ENCODE results near the gene ZNF414.
A peak's percentile ranks its signal among the peaks of the same experiment; 100 is the strongest.
"Not testable (repeated sequence)": the region's sequence is repeated elsewhere in the genome, so short reads cannot be mapped to it uniquely, and the experiment has no call there.

Gene ZNF414, protein sequence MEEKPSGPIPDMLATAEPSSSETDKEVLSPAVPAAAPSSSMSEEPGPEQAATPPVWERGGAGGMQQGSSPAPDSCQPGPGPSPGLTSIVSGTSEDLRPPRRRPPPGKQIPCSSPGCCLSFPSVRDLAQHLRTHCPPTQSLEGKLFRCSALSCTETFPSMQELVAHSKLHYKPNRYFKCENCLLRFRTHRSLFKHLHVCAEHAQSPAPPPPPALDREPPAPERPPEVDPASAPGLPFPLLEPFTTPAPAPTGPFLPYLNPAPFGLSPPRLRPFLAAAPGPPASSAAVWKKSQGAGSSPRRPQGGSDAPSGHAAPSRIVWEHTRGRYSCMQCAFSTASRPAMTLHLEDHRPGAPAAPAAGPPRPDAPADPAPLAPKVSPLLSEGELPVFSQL

DNA sequence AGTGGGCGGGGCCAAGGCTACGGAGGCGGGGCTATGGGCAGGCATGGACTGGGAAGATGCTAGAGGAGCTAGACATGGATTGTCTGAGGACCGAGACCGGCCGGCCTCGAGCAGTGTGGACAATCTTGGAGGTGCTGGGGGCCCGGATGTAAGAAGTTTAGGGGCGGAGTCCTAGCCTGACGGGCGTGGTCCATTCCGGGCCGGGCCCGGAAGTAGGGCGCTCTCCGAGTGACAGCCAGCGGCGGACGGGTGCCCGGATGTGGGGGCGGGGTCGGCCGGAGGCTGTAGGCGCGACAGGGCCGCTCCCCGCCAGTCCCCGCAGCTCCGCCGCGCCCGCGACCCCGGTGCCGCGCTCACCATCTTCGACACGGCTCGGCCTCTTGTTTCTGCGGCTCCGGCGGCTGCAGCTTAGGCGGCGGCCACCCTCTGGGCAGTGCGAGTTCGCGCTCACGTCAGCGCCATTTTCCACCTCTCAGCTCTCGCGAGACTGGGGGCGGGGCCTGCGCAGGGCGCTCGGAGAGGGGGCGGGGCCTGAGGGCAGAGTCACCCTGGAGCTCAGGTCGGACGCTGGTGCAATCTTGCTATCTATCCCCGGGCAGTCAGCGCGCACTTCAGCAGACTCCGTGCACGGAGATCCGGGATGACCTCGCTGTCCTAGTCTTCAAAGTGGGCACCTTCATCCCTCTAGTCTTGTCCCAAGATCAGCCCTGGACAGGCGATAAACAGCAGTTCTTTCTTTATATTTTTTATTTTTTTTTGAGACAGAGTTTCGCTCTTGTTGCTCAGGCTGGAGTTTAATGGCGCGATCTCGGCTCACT, at the start of gene ZNF414:
Gene ZNF414 (minus strand): TSS at position 481 of the 818 bp plus-strand sequence. CDS start 121 bp downstream, at position 360.
- Histone ChIP-seq H3K4me3 (ENCODE audit: low read depth in 1 of 5, low read length in 5 of 5) (peak within 1 kb of the TSS; percentile 68 to 86 (median 84)), H3K36me3 (ENCODE audit: control insufficient read depth in 5 of 5, insufficient read depth in 5 of 5, low read length in 5 of 5) (peaks cover 0 to 15% (median 0%) of the 10 kb centered on the region in 5 donors), H3K4me1 (ENCODE audit: control insufficient read depth in 5 of 5, insufficient read depth in 5 of 5, low read length in 5 of 5) (peaks cover 10 to 42% (median 37%) of the 10 kb centered on the region in 5 donors), H3K9ac (ENCODE audit: low read length in 5 of 5) (peak within 1 kb of the TSS in 4 of 5 donors; percentile 76 to 97 (median 85)), H3K9me3 (ENCODE audit: control insufficient read depth in 5 of 5, low read length in 5 of 5) (no peaks in the 10 kb centered on the region), H3K27ac (ENCODE audit: low read depth, low read length) (peak within 1 kb of the TSS; percentile 80), H3K27me3 (ENCODE audit: control insufficient read depth in 5 of 5, insufficient read depth in 4 of 5, low read length in 5 of 5) (no peaks in the 10 kb centered on the region)

GRCh38 chr19:8561075-8561764, 47.3 kb upstream of the ZNF414 start:
- Histone ChIP-seq H3K36me3 (ENCODE audit: control insufficient read depth in 5 of 5, insufficient read depth in 5 of 5, low read length in 5 of 5) (no peaks in the 10 kb centered on the region), H3K4me1 (ENCODE audit: control insufficient read depth in 5 of 5, insufficient read depth in 5 of 5, low read length in 5 of 5) (peaks cover 0 to 7% (median 3%) of the 10 kb centered on the region in 5 donors), H3K9me3 (ENCODE audit: control insufficient read depth in 5 of 5, low read length in 5 of 5) (no peaks in the 10 kb centered on the region), H3K27ac (ENCODE audit: low read depth, low read length) (no peak overlapping the region), H3K27me3 (ENCODE audit: control insufficient read depth in 5 of 5, insufficient read depth in 4 of 5, low read length in 5 of 5) (no peaks in the 10 kb centered on the region), H3K9ac (ENCODE audit: low read length in 5 of 5) (no peak overlapping the region), H3K4me3 (ENCODE audit: low read depth in 1 of 5, low read length in 5 of 5) (no peak overlapping the region)

GRCh38 chr19:8558325-8558724, 44.4 kb upstream of the ZNF414 start:
- Histone ChIP-seq H3K9ac (ENCODE audit: low read length in 5 of 5) (no peak overlapping the region), H3K4me3 (ENCODE audit: low read depth in 1 of 5, low read length in 5 of 5) (no peak overlapping the region), H3K27me3 (ENCODE audit: control insufficient read depth in 5 of 5, insufficient read depth in 4 of 5, low read length in 5 of 5) (no peaks in the 10 kb centered on the region), H3K36me3 (ENCODE audit: control insufficient read depth in 5 of 5, insufficient read depth in 5 of 5, low read length in 5 of 5) (peaks cover 0 to 12% (median 0%) of the 10 kb centered on the region in 5 donors), H3K4me1 (ENCODE audit: control insufficient read depth in 5 of 5, insufficient read depth in 5 of 5, low read length in 5 of 5) (peaks cover 0 to 4% (median 0%) of the 10 kb centered on the region in 5 donors), H3K27ac (ENCODE audit: low read depth, low read length) (no peak overlapping the region), H3K9me3 (ENCODE audit: control insufficient read depth in 5 of 5, low read length in 5 of 5) (no peaks in the 10 kb centered on the region)

DNA sequence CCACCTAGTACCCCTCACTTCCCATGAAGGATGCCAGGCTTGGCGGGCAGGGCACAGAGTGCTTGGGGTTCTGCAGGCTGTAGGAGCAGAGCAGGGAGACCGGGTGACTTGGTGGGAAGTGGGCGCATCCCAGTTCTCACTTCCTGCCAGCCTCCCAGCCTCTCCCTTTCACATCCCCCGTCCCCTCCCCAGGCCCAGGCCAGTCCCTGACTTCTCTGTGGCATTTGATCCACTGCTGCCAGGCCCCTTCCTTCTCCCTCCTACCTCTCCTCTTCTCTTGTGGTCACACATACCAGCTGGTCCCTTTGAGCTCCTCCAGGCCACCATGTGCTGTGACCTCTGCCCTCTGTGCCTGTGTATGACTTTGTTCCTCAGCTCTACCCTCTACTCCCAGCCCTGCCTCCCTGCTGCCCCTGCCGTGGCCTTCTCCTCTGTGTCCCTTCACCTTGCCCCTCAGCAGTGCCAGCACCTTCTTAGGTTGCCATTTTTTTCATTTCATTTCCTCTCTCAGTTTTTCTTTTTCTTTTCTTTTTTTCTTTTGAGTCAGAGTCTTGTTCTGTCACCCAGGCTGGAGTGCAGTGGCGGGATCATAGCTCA, 43.8 kb upstream of the ZNF414 start:
- Histone ChIP-seq H3K27ac (ENCODE audit: low read depth, low read length) (no peak overlapping the region), H3K36me3 (ENCODE audit: control insufficient read depth in 5 of 5, insufficient read depth in 5 of 5, low read length in 5 of 5) (peaks cover 0 to 18% (median 3%) of the 10 kb centered on the region in 5 donors), H3K9ac (ENCODE audit: low read length in 5 of 5) (no peak overlapping the region), H3K27me3 (ENCODE audit: control insufficient read depth in 5 of 5, insufficient read depth in 4 of 5, low read length in 5 of 5) (no peaks in the 10 kb centered on the region), H3K4me3 (ENCODE audit: low read depth in 1 of 5, low read length in 5 of 5) (no peak overlapping the region), H3K4me1 (ENCODE audit: control insufficient read depth in 5 of 5, insufficient read depth in 5 of 5, low read length in 5 of 5) (peaks cover 0 to 4% (median 0%) of the 10 kb centered on the region in 5 donors), H3K9me3 (ENCODE audit: control insufficient read depth in 5 of 5, low read length in 5 of 5) (no peaks in the 10 kb centered on the region)

- not testable (repeated sequence) for H3K27ac ChIP-seq (ENCODE audit: low read depth, low read length); H3K4me3 ChIP-seq (ENCODE audit: low read depth in 1 of 5, low read length in 5 of 5); H3K9me3 ChIP-seq (ENCODE audit: control insufficient read depth in 5 of 5, low read length in 5 of 5); H3K27me3 ChIP-seq (ENCODE audit: control insufficient read depth in 5 of 5, insufficient read depth in 4 of 5, low read length in 5 of 5); H3K4me1 ChIP-seq (ENCODE audit: control insufficient read depth in 5 of 5, insufficient read depth in 5 of 5, low read length in 5 of 5); H3K9ac ChIP-seq (ENCODE audit: low read length in 5 of 5)
- peaks cover 0 to 37% (median 3%) of the 10 kb centered on the region in 5 donors for H3K36me3 ChIP-seq (ENCODE audit: control insufficient read depth in 5 of 5, insufficient read depth in 5 of 5, low read length in 5 of 5)
These were observed 39.8 kb upstream of the ZNF414 start for GRCh38 chr19:8553729-8554128.

GRCh38 chr19:8552810-8553209, 38.8 kb upstream of the ZNF414 start:
- peaks cover 0 to 41% (median 3%) of the 10 kb centered on the region in 5 donors for H3K36me3 ChIP-seq (ENCODE audit: control insufficient read depth in 5 of 5, insufficient read depth in 5 of 5, low read length in 5 of 5)
- no peaks in the 10 kb centered on the region for H3K9me3 ChIP-seq (ENCODE audit: control insufficient read depth in 5 of 5, low read length in 5 of 5)
- no peak overlapping the region for H3K27ac ChIP-seq (ENCODE audit: low read depth, low read length)
- no peak overlapping the region for H3K4me3 ChIP-seq (ENCODE audit: low read depth in 1 of 5, low read length in 5 of 5)
- peaks cover 0 to 3% (median 0%) of the 10 kb centered on the region in 5 donors for H3K4me1 ChIP-seq (ENCODE audit: control insufficient read depth in 5 of 5, insufficient read depth in 5 of 5, low read length in 5 of 5)
- no peaks in the 10 kb centered on the region for H3K27me3 ChIP-seq (ENCODE audit: control insufficient read depth in 5 of 5, insufficient read depth in 4 of 5, low read length in 5 of 5)
- no peak overlapping the region for H3K9ac ChIP-seq (ENCODE audit: low read length in 5 of 5)

DNA sequence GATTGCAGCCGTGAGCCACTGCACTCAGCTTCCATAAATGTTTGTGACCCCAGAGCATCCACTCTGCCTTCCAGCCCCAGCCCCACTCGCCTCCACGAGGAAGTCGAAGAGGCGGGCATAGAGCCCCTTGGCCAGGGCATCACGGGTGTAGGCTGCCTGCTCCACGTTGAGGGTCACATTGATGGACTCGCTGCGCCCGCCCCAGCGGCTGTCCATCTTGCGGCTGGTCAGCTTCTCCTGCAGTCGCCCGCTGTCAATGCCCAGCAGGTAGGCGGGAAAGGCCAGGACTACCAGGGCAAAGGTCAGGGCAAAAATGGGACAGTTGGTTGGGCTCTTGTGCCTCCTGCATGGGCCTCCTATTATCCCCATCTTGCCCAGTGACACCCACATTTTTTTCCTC, 36.1 kb upstream of the ZNF414 start:
- Histone ChIP-seq H3K27me3 (ENCODE audit: control insufficient read depth in 5 of 5, insufficient read depth in 4 of 5, low read length in 5 of 5) (no peaks in the 10 kb centered on the region), H3K4me3 (ENCODE audit: low read depth in 1 of 5, low read length in 5 of 5) (no peak overlapping the region), H3K27ac (ENCODE audit: low read depth, low read length) (no peak overlapping the region), H3K9ac (ENCODE audit: low read length in 5 of 5) (no peak overlapping the region), H3K9me3 (ENCODE audit: control insufficient read depth in 5 of 5, low read length in 5 of 5) (no peaks in the 10 kb centered on the region), H3K4me1 (ENCODE audit: control insufficient read depth in 5 of 5, insufficient read depth in 5 of 5, low read length in 5 of 5) (no peaks in the 10 kb centered on the region), H3K36me3 (ENCODE audit: control insufficient read depth in 5 of 5, insufficient read depth in 5 of 5, low read length in 5 of 5) (peaks cover 0 to 57% (median 5%) of the 10 kb centered on the region in 5 donors)

DNA sequence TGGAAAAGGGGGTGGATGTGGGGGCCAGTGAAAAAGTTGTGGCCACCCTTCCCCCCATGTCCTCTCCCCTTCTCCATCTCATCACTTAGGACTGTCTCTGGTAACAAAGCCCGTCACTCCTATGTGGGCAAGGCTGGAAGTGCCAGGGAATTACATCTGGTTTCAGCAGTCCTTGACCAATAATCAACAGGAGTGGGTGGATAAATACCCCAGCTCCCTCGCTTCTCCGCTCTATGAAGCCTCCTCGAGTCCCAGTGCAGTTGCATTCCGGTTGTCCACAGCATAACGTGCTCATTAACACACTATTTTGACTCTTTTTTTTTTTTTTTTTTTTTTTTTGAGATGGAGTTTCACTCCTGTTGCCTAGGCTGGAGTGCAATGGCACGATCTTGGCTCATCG, 31.8 kb upstream of the ZNF414 start:
- H3K9ac ChIP-seq (ENCODE audit: low read length in 5 of 5): no peak overlapping the region
- no peaks in the 10 kb centered on the region for H3K9me3 ChIP-seq (ENCODE audit: control insufficient read depth in 5 of 5, low read length in 5 of 5)
- no peak overlapping the region for H3K4me3 ChIP-seq (ENCODE audit: low read depth in 1 of 5, low read length in 5 of 5)
- H3K36me3 ChIP-seq (ENCODE audit: control insufficient read depth in 5 of 5, insufficient read depth in 5 of 5, low read length in 5 of 5): peaks cover 0 to 38% (median 4%) of the 10 kb centered on the region in 5 donors
- H3K4me1 ChIP-seq (ENCODE audit: control insufficient read depth in 5 of 5, insufficient read depth in 5 of 5, low read length in 5 of 5): no peaks in the 10 kb centered on the region
- H3K27me3 ChIP-seq (ENCODE audit: control insufficient read depth in 5 of 5, insufficient read depth in 4 of 5, low read length in 5 of 5): no peaks in the 10 kb centered on the region
- no peak overlapping the region for H3K27ac ChIP-seq (ENCODE audit: low read depth, low read length)

DNA sequence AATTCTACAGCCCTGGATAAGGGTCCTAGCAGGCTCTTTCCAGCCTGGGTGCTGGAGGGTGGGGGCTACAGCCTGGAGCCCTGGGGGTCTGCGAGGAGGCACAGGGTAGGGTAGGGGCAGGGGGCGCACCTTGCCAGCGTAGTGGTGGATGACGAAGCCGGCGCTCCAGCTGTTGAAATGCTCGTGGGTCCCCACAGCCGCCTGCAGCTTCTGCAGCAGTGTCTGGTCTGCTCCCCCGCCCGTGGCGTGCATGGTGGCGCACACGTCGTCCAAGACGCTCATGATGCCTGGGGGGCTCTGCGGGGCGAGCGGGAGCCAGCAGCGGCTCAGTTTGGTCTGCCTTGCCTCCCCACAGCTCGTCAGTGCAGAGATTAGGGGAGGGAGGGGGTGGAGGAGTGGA, 30.2 kb upstream of the ZNF414 start:
- Histone ChIP-seq H3K36me3 (ENCODE audit: control insufficient read depth in 5 of 5, insufficient read depth in 5 of 5, low read length in 5 of 5) (peaks cover 0 to 35% (median 4%) of the 10 kb centered on the region in 5 donors), H3K27ac (ENCODE audit: low read depth, low read length) (no peak overlapping the region), H3K9ac (ENCODE audit: low read length in 5 of 5) (no peak overlapping the region), H3K4me3 (ENCODE audit: low read depth in 1 of 5, low read length in 5 of 5) (no peak overlapping the region), H3K9me3 (ENCODE audit: control insufficient read depth in 5 of 5, low read length in 5 of 5) (no peaks in the 10 kb centered on the region), H3K4me1 (ENCODE audit: control insufficient read depth in 5 of 5, insufficient read depth in 5 of 5, low read length in 5 of 5) (no peaks in the 10 kb centered on the region), H3K27me3 (ENCODE audit: control insufficient read depth in 5 of 5, insufficient read depth in 4 of 5, low read length in 5 of 5) (no peaks in the 10 kb centered on the region)

All from subcutaneous abdominal adipose tissue (tissue), 5 donors.